Testis (tissue), 3 donors: ENCODE data around the gene MRPL43. TPM values are rescaled to one million over a fixed set of nuclear protein-coding genes. Genes with fewer than 3 reads are reported as not detected.

Source experiments
- DNase-seq: peaks from one replicate; pipeline ENCODE4 v3.0.0-alpha.2; 2019
- H3K27ac ChIP-seq, 2 donors: fragments of 200-600 bp; sonication (generic); one replicate each; pipeline ENCODE4 v1.5.1; 2019
- H3K27me3 ChIP-seq: fragments of 200-600 bp; sonication (generic); one replicate; pipeline ENCODE4 v1.5.1; 2019
- H3K36me3 ChIP-seq: fragments of 200-600 bp; sonication (generic); one replicate; pipeline ENCODE4 v1.5.1; 2017; ENCODE audit warnings: low read depth; ENCODE audit errors: missing control alignments
- H3K4me1 ChIP-seq: fragments of 200-600 bp; sonication (generic); one replicate; pipeline ENCODE4 v1.5.1; 2019
- H3K4me3 ChIP-seq, 2 donors: fragments of 200-600 bp; sonication (generic); one replicate each; pipeline ENCODE4 v1.5.1; 2017 to 2019
- H3K9me3 ChIP-seq: fragments of 200-600 bp; sonication (generic); one replicate; pipeline ENCODE4 v1.5.1; 2017
- POLR2A ChIP-seq: fragments of 450-650 bp; IDR thresholded peaks from one replicate; pipeline ENCODE4 v1.6.1; 2017; ENCODE audit warnings: antibody characterized with exemption, mild to moderate bottlenecking, moderate library complexity
- WGBS, 2 donors: methylation state at CpG; one replicate each; pipeline ENCODE4 v1.1.5; 2018; 5-methylcytosine and 5-hydroxymethylcytosine counted together
- intact Hi-C: fragments of 100-400 bp; cut with DNase I; formaldehyde crosslinking; loops from one replicate; pipeline ENCODE4 v1.15.1; 2023; ENCODE audit warnings: low total_unique reads
- polyA plus RNA-seq: library from polyadenylated mRNA; stranded (reverse); fragments of 350-450 nt; fragmentation: Illumina TruSeq; extraction: RNeasy Lipid Tissue Mini Kit (QIAGEN cat#74804); gene quantifications from one replicate; pipeline ENCODE4 v1.2.3, GENCODE V29; 2014; ENCODE audit warnings: low read depth, low replicate concordance; ENCODE audit not compliant: insufficient read depth
- total RNA-seq, 2 donors: library from RNA; depleted of rRNA; stranded (reverse); fragments of >200 nt; gene quantifications; one replicate each; pipeline ENCODE4 v1.2.3, GENCODE V29; 2016
- TF ChIP-seq, protein P1 (sequence below), 3 experiments: fragments of 450-650 bp in 2 of 3; fragments of 200-600 bp in 1 of 3; sonication (generic) in 1 of 3; IDR thresholded peaks; one replicate each; pipeline ENCODE4 v1.5.1; 2016 to 2019; ENCODE audit warnings: antibody characterized with exemption in 3 of 3, mild to moderate bottlenecking in 2 of 3, moderate library complexity in 1 of 3

Gene MRPL43
- total and polyA plus RNA-seq, 3 donors from 2014 or later = 123 to 199 (median 124) TPM

DNA sequence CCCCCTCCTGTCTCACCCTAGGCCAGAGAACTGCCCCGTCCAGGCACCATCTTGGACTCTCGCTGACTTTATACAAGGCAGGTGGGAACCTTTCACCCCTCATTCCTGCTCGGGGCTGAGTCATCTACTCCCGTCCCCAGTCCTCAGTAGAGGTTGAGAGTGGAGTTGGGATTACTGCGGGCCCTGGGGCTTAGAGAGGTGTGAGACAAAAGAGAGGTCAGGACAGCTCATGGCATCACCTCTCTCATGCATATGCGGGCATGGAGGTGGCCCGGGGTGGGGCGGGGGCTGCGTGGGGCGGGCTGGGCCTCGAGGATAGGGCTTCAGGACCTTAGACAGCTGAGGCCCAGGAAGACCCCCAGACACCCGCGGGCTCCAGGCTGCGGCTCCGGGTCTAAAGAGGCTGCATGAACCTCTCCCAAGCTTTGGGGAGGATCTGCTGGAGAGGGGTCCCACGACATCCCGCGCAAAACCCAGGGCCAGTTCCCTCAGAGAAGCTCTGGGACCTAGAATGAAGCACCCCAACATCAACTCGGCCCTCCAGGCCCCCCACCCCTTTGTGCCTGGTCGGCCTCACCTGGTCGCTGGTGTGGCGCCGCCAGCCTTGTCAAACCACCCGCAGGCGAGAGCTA lies 43.3 kb upstream of the MRPL43 start:
- Histone ChIP-seq H3K27me3 (no peaks in the 10 kb centered on the region), H3K4me1 (peaks cover 11% of the 10 kb centered on the region), H3K9me3 (no peaks in the 10 kb centered on the region), H3K4me3 (peak overlapping the region; percentile 72 to 73), H3K27ac (peak overlapping the region; percentile 93 to 98), H3K36me3 (no peaks in the 10 kb centered on the region)
- DNase-seq = no peak
- WGBS, 2 donors = 9 to 31% methylated on average over 5 to 16 of the region's 25 CpGs
- TF ChIP-seq, protein P1, sequence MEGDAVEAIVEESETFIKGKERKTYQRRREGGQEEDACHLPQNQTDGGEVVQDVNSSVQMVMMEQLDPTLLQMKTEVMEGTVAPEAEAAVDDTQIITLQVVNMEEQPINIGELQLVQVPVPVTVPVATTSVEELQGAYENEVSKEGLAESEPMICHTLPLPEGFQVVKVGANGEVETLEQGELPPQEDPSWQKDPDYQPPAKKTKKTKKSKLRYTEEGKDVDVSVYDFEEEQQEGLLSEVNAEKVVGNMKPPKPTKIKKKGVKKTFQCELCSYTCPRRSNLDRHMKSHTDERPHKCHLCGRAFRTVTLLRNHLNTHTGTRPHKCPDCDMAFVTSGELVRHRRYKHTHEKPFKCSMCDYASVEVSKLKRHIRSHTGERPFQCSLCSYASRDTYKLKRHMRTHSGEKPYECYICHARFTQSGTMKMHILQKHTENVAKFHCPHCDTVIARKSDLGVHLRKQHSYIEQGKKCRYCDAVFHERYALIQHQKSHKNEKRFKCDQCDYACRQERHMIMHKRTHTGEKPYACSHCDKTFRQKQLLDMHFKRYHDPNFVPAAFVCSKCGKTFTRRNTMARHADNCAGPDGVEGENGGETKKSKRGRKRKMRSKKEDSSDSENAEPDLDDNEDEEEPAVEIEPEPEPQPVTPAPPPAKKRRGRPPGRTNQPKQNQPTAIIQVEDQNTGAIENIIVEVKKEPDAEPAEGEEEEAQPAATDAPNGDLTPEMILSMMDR (IDR thresholded peaks at IDR 0.05) = no peak
- no peak for TF ChIP-seq POLR2A
- intact Hi-C loops = no loop called here

- DNase-seq = no peak
- TF ChIP-seq, protein P1 (IDR thresholded peaks at IDR 0.05) = no peak
- TF ChIP-seq POLR2A = no peak
- no peak overlapping the region for H3K27ac ChIP-seq
- 55 to 61% methylated on average over 5 to 27 of the region's 27 CpGs for WGBS, 2 donors
- H3K36me3 ChIP-seq = no peaks in the 10 kb centered on the region
- no peak overlapping the region for H3K4me3 ChIP-seq
- H3K27me3 ChIP-seq = no peaks in the 10 kb centered on the region
- H3K4me1 ChIP-seq = peaks cover 11% of the 10 kb centered on the region
- intact Hi-C loops = no loop called here
- H3K9me3 ChIP-seq = no peaks in the 10 kb centered on the region
Observed at GRCh38 chr10:101029520-101030295, 42.4 kb upstream of the MRPL43 start.

- TF ChIP-seq, protein P1 (IDR thresholded peaks at IDR 0.05) = no peak
- no peak for TF ChIP-seq POLR2A
- WGBS, 2 donors = 86% methylated on average over 7 of the region's 7 CpGs
- Histone ChIP-seq H3K27ac (no peak overlapping the region), H3K27me3 (no peaks in the 10 kb centered on the region), H3K9me3 (no peaks in the 10 kb centered on the region), H3K4me3 (no peak overlapping the region), H3K4me1 (peaks cover 11% of the 10 kb centered on the region), H3K36me3 (no peaks in the 10 kb centered on the region)
- intact Hi-C loops = no loop called here
- DNase-seq = no peak
Observed at GRCh38 chr10:101028446-101029337, 41.4 kb upstream of the MRPL43 start.

GRCh38 chr10:101027106-101027720 lies 39.9 kb upstream of the MRPL43 start:
- 78 to 81% methylated on average over 10 of the region's 10 CpGs for WGBS, 2 donors
- Histone ChIP-seq H3K27me3 (no peaks in the 10 kb centered on the region), H3K36me3 (no peaks in the 10 kb centered on the region), H3K4me3 (no peak overlapping the region), H3K9me3 (no peaks in the 10 kb centered on the region), H3K4me1 (peaks cover 6% of the 10 kb centered on the region), H3K27ac (no peak overlapping the region)
- intact Hi-C loops = no loop called here
- TF ChIP-seq, protein P1 (IDR thresholded peaks at IDR 0.05) = no peak
- no peak for TF ChIP-seq POLR2A
- DNase-seq = no peak
